Activated T-cell treated with anti-CD3 and anti-CD28 coated beads for 4 hours (primary cell): ENCODE data around the gene HOXA5.

Experiments
- DNase-seq: peaks from one replicate; pipeline ENCODE4 v3.0.0-alpha.2; 2020

Gene HOXA5

GRCh38 chr7:27116031-27116961 is 27.2 kb downstream of the HOXA5 start:
- DNase-seq = no peak

- no peak for DNase-seq
Measured at GRCh38 chr7:27115221-27116026, 28.1 kb downstream of the HOXA5 start.

- DNase-seq = no peak
Measured at GRCh38 chr7:27114881-27115220, 28.6 kb downstream of the HOXA5 start.

GRCh38 chr7:27113991-27114769 is 29.3 kb downstream of the HOXA5 start:
- DNase-seq = no peak

- no peak for DNase-seq
Measured at GRCh38 chr7:27112955-27113949, 30.2 kb downstream of the HOXA5 start.

GRCh38 chr7:27112361-27112760 is 31.1 kb downstream of the HOXA5 start:
- no peak for DNase-seq

GRCh38 chr7:27111751-27112277 is 31.7 kb downstream of the HOXA5 start:
- no peak for DNase-seq

- no peak for DNase-seq
Measured at GRCh38 chr7:27111042-27111750, 32.3 kb downstream of the HOXA5 start.

GRCh38 chr7:27110186-27111031 is 33.1 kb downstream of the HOXA5 start:
- no peak for DNase-seq

- DNase-seq = no peak
Measured at GRCh38 chr7:27109466-27110185, 33.9 kb downstream of the HOXA5 start.

GRCh38 chr7:27108390-27109127 is 34.9 kb downstream of the HOXA5 start:
- no peak for DNase-seq

- DNase-seq = no peak
Measured at GRCh38 chr7:27107391-27108381, 35.8 kb downstream of the HOXA5 start.

GRCh38 chr7:27106901-27107240 is 36.6 kb downstream of the HOXA5 start:
- DNase-seq = no peak

- no peak for DNase-seq
Measured at GRCh38 chr7:27106181-27106900, 37.1 kb downstream of the HOXA5 start.

- DNase-seq = no peak
Measured at GRCh38 chr7:27105301-27106031, 38.0 kb downstream of the HOXA5 start.
